Colonic mucosa (tissue), 4 donors: ENCODE results near the gene CYP27A1. TPM values are rescaled to one million over a fixed set of nuclear protein-coding genes. Genes with fewer than 3 reads are reported as not detected.

Source experiments
- DNase-seq: peaks from one replicate; pipeline ENCODE4 v3.0.0-alpha.2; 2020
- H3K27ac ChIP-seq: fragments of 200-600 bp; one replicate; pipeline ENCODE4 v1.8.0; 2021
- H3K27me3 ChIP-seq: fragments of 200-600 bp; one replicate; pipeline ENCODE4 v1.8.0; 2021
- H3K36me3 ChIP-seq: fragments of 200-600 bp; one replicate; pipeline ENCODE4 v1.8.0; 2021
- H3K4me1 ChIP-seq: fragments of 200-600 bp; one replicate; pipeline ENCODE4 v1.8.0; 2021; ENCODE audit warnings: mild to moderate bottlenecking
- H3K4me3 ChIP-seq: fragments of 200-600 bp; one replicate; pipeline ENCODE4 v1.8.0; 2021
- H3K9ac ChIP-seq, 2 donors: one replicate each; pipeline ENCODE4 v1.7.0; 2013; ENCODE audit warnings: control low read depth in 2 of 2, low read depth in 2 of 2, low read length in 2 of 2
- H3K9me3 ChIP-seq: fragments of 200-600 bp; one replicate; pipeline ENCODE4 v1.8.0; 2021
- intact Hi-C: fragments of 100-400 bp; cut with DNase I; formaldehyde crosslinking; loops from one replicate; pipeline ENCODE4 v1.14.1; 2022
- total RNA-seq, 2 donors: library from RNA; stranded (reverse); fragmentation: NEBNext Ultra II Directional in 1 of 2; extraction: Animal tissue kit (Norgen Biotek cat#: 25700) in 1 of 2; gene quantifications; one replicate each; pipeline ENCODE4 v1.2.1, GENCODE V29; 2021
- TF ChIP-seq, protein P1 (sequence below): fragments of 200-600 bp; IDR thresholded peaks from one replicate; pipeline ENCODE4 v1.8.0; 2022; ENCODE audit warnings: antibody characterized with exemption, mild to moderate bottlenecking
- donor health status: healthy.
- donor health status: DM: no; HTN: no; CAD: no.
- donor health status: DM: no; HTN: no; CAD: no.

CYP27A1 gene
- total RNA-seq, 2 donors from 2014 or later, result 21.7 to 54.0 TPM

DNA sequence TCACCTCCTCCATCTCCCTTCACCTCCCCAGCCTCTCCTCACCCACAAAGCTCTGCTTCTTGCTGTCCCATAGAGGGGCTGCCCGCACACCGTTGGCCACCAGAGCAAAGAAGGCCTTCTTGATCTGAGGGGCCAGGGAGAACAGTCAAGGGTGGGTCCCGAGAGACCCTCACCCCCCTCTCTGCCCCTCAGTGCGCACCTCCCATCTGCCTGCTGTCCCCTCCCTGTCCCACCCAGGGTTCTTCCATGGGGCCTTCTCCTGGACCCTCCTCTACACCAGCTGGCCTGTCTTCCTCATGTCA is 46.5 kb downstream of the CYP27A1 start:
- no peak for DNase-seq
- no peak overlapping the region for H3K27ac ChIP-seq

DNA sequence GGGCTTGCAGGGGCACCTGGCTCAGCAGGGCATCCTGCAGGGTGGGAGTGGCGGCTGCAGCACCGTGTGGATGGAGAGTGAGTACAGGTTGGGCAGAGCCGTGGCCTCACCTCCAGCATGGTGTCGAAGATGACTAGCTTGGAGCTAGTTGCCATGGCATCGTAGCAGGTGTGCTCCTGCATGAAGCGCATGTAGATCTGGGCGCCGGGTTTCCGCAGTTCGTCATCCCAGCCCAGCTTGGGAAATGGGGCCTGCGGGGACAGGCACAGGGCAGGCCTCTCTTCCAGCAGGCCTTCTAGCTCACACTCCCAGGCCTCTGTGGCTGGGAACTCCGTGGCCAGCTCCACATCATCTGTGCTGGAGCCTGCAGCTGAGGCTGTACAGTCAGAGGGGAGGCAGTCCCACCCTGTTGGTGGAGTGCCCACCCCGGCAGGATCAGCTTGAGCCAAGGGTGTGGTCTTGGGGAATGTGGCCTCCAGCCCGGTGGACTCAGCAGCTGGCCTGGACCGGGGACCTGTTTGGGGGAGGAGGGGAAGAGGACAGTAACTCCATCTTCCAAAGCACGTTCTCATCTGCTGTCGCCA is 48.0 kb downstream of the CYP27A1 start:
- TF ChIP-seq, protein P1, sequence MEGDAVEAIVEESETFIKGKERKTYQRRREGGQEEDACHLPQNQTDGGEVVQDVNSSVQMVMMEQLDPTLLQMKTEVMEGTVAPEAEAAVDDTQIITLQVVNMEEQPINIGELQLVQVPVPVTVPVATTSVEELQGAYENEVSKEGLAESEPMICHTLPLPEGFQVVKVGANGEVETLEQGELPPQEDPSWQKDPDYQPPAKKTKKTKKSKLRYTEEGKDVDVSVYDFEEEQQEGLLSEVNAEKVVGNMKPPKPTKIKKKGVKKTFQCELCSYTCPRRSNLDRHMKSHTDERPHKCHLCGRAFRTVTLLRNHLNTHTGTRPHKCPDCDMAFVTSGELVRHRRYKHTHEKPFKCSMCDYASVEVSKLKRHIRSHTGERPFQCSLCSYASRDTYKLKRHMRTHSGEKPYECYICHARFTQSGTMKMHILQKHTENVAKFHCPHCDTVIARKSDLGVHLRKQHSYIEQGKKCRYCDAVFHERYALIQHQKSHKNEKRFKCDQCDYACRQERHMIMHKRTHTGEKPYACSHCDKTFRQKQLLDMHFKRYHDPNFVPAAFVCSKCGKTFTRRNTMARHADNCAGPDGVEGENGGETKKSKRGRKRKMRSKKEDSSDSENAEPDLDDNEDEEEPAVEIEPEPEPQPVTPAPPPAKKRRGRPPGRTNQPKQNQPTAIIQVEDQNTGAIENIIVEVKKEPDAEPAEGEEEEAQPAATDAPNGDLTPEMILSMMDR, result no peak
- DNase-seq, result no peak
- Histone ChIP-seq H3K4me1 (no peaks in the 10 kb centered on the region), H3K4me3 (no peak overlapping the region), H3K27me3 (no peaks in the 10 kb centered on the region), H3K9ac (no peak overlapping the region), H3K36me3 (no peaks in the 10 kb centered on the region), H3K9me3 (no peaks in the 10 kb centered on the region), H3K27ac (no peak overlapping the region)
- intact Hi-C loops, result no loop called here

More for the DNA sequence above, 46.5 kb downstream of the CYP27A1 start:
- H3K4me3 ChIP-seq, result no peak overlapping the region
- H3K27me3 ChIP-seq, result no peaks in the 10 kb centered on the region
- no peaks in the 10 kb centered on the region for H3K36me3 ChIP-seq
- TF ChIP-seq, protein P1, result no peak
- H3K9ac ChIP-seq, result no peak overlapping the region
- intact Hi-C loops, result no loop called here
- H3K4me1 ChIP-seq, result no peaks in the 10 kb centered on the region
- no peaks in the 10 kb centered on the region for H3K9me3 ChIP-seq

DNA sequence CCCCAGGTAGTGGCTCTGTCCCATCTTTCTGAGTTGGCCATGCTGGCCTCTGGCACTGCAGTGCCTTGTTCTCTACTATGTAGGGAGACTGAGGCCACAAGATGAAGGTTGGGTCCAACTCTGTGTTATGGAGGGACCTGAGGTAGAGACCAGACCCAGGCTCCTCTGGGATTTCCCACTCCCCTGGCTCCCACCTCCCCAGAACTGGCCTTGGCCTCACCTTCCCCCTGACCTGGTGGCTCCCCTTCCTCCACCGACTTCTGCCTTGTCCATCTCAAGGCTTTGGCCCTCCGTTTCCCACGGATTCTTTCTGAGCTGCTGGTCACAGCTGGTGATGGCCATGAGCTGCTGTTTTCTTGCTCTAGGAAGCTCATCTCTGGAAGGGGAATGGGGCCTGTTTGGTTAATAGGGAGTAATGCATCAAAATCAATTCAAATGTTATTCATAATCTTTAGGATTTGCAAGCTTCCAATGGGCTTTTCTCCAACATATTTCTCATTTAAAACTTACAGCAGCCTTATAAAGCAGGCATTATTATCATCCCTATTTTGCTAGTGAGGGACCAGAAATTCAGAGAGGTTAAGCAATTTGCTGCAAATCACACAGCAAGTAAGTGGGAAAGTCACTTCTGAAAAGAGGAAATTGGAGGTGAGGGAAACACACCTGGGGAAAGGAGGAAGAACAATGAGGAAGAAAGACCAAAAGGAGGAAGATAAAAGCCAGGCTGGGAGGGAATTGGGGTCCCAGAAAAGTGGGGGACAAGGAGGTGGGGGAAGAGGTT is 48.8 kb downstream of the CYP27A1 start:
- Histone ChIP-seq H3K9me3 (no peaks in the 10 kb centered on the region), H3K4me1 (no peaks in the 10 kb centered on the region), H3K27me3 (no peaks in the 10 kb centered on the region), H3K4me3 (no peak overlapping the region), H3K27ac (no peak overlapping the region), H3K9ac (no peak overlapping the region), H3K36me3 (no peaks in the 10 kb centered on the region)
- TF ChIP-seq, protein P1, result no peak
- intact Hi-C loops, result no loop called here
- no peak for DNase-seq

DNA sequence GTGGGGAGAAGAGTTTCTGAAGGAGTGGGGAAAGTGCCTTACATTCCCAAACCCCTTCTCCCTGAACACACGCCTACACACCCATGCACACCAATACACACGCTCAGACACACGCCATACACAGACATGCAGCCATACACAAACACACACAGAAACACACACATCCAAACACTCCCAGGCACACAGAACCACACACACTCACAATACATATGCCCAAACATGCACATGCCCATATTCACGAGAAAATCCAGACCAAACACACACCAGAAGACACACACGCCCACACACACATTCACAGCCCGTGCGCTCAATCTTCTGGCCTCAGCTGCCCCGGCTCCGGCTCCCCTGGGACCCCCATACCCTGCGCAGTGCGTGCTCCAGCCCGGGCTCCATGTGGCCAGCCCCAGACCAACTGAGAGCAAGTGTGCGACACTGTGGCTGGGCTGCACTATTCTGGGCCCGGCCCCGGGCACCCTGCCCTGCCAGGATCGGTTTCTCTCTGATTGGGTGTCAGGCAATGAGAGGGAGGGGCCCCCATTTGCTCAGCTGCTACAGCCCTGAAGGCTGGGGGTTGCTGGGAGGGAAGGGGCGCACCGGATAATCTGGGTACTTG is 49.5 kb downstream of the CYP27A1 start, which contains the start of gene PRKAG3:
TSS of gene PRKAG3 (minus strand) at position 426 of the 613 bp plus-strand sequence.
- Histone ChIP-seq H3K9ac (no peak within 1 kb of the TSS), H3K9me3 (no peaks in the 10 kb centered on the region), H3K27me3 (no peaks in the 10 kb centered on the region), H3K4me1 (no peaks in the 10 kb centered on the region), H3K36me3 (no peaks in the 10 kb centered on the region), H3K4me3 (no peak within 1 kb of the TSS), H3K27ac (no peak within 1 kb of the TSS)
- TF ChIP-seq, protein P1, result no peak
- intact Hi-C loops, result no loop called here
- no peak for DNase-seq

DNA sequence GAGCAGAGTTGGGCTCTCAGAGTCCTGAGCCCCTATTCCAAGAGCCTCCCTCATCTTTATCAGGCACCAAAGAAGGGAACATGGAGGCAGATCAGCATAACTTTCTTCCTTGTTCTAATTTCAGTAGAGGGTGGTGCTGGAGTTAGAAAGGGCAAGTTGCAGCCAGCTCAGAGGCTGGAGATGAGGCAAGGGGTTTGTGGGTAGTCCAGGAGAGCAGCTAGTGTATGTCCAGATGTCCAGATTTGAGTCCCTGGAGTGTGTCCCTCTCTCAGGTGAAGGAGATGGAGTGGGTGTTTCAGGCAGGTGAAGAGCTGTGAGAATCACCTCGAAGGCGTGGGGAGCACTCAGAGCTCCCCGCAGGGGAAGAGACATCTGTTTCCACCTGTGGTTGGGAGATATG is 50.1 kb downstream of the CYP27A1 start:
- Histone ChIP-seq H3K4me3 (no peak overlapping the region), H3K9ac (no peak overlapping the region), H3K27me3 (no peaks in the 10 kb centered on the region), H3K9me3 (no peaks in the 10 kb centered on the region), H3K4me1 (no peaks in the 10 kb centered on the region), H3K36me3 (no peaks in the 10 kb centered on the region), H3K27ac (no peak overlapping the region)
- TF ChIP-seq, protein P1, result no peak
- no peak for DNase-seq
- intact Hi-C loops, result no loop called here
